Transverse colon (tissue), 3 donors: ENCODE data around the gene C11orf52.

ENCODE experiments used
- POLR2A ChIP-seq: fragments of 450-650 bp; IDR thresholded peaks from one replicate; pipeline ENCODE4 v1.6.1; 2016; ENCODE audit warnings: antibody characterized with exemption, mild to moderate bottlenecking, moderate library complexity
- TF ChIP-seq, protein P1 (sequence below), 5 experiments: fragments of 200-600 bp in 3 of 5; fragments of 450-650 bp in 2 of 5; sonication (generic) in 3 of 5; IDR thresholded peaks; 1 replicate in 2 of 5; 2 replicates in 3 of 5; pipeline ENCODE4 v1.5.1; 2016 to 2017; ENCODE audit warnings: antibody characterized with exemption in 5 of 5, inconsistent platforms in 3 of 5, mild to moderate bottlenecking in 2 of 5, moderate library complexity in 1 of 5

DNA sequence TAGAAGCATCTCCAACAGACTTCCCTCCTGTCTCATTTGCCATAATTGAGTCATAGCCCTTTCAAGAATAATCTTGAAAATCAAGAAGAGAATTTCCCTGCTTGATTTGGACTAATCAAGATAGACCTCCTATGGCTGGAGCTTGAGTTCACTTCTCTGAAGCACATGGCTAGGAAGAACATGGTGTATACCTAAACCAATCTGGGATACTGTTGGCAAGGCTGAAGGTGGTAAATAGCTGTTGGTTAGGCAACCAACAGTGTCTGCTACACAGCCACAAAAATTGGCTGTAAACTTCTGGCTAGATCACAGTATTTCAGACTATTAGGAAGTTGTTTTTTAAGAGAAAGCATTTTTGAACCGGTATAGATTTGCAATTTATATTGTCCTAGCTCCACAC is 12.0 kb upstream of the C11orf52 start:
- no peak for TF ChIP-seq POLR2A
- TF ChIP-seq, protein P1, sequence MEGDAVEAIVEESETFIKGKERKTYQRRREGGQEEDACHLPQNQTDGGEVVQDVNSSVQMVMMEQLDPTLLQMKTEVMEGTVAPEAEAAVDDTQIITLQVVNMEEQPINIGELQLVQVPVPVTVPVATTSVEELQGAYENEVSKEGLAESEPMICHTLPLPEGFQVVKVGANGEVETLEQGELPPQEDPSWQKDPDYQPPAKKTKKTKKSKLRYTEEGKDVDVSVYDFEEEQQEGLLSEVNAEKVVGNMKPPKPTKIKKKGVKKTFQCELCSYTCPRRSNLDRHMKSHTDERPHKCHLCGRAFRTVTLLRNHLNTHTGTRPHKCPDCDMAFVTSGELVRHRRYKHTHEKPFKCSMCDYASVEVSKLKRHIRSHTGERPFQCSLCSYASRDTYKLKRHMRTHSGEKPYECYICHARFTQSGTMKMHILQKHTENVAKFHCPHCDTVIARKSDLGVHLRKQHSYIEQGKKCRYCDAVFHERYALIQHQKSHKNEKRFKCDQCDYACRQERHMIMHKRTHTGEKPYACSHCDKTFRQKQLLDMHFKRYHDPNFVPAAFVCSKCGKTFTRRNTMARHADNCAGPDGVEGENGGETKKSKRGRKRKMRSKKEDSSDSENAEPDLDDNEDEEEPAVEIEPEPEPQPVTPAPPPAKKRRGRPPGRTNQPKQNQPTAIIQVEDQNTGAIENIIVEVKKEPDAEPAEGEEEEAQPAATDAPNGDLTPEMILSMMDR (IDR thresholded peaks at IDR 0.05) = no peak
